ENCODE measurements around the gene PLD2. TPM values are rescaled to one million over a fixed set of nuclear protein-coding genes. Genes with fewer than 3 reads are reported as not detected.

The PLD2 gene
- polyA plus RNA-seq, 2 donors, result 66.9 to 67.4 TPM

Other genes with a start within 250 kb of the PLD2 start
- gene GGT6, start 246.6 kb upstream of the PLD2 start, polyA plus RNA-seq, result 10 to 100 TPM; 49.5 to 72.3 TPM
- gene SMTNL2, start 222.6 kb upstream of the PLD2 start, polyA plus RNA-seq, result 1 to 10 TPM in 1 of 2 donors, under 1 TPM in 1; 0.53 to 1.4 TPM
- under 1 TPM; 0.04 to 0.22 TPM for gene ALOX15, start 165.5 kb upstream of the PLD2 start, polyA plus RNA-seq
- 10 to 100 TPM; 19.2 to 29.8 TPM for gene PELP1, start 103.0 kb upstream of the PLD2 start, polyA plus RNA-seq
- gene ARRB2, start 96.5 kb upstream of the PLD2 start, polyA plus RNA-seq, result 10 to 100 TPM; 10.6 TPM
- gene MED11, start 75.7 kb upstream of the PLD2 start, polyA plus RNA-seq, result 10 to 100 TPM; 29.8 to 31.1 TPM
- gene ZMYND15, start 67.3 kb upstream of the PLD2 start, polyA plus RNA-seq, result under 1 TPM; 0.82 to 0.96 TPM
- gene CXCL16, start 67.2 kb upstream of the PLD2 start, polyA plus RNA-seq, result 10 to 100 TPM; 10.9 to 20.3 TPM
- gene TM4SF5, start 35.3 kb upstream of the PLD2 start, polyA plus RNA-seq, result under 1 TPM in 1 of 2 donors, not detected in 1; 0.07 TPM
- 1 to 10 TPM; 1.3 to 1.5 TPM for gene VMO1, start 20.8 kb upstream of the PLD2 start, polyA plus RNA-seq
- gene GLTPD2, start 18.2 kb upstream of the PLD2 start, polyA plus RNA-seq, result under 1 TPM in 1 of 2 donors, not detected in 1; 0.38 TPM
- 100 to 1,000 TPM; 110 to 248 TPM for gene PSMB6, start 11.0 kb upstream of the PLD2 start, polyA plus RNA-seq
- 100 to 1,000 TPM in 1 of 2 donors, 10 to 100 TPM in 1; 86.1 to 161 TPM for gene MINK1, start 26.2 kb downstream of the PLD2 start, polyA plus RNA-seq
- under 1 TPM; 0.58 to 0.71 TPM for gene C17orf107, start 92.4 kb downstream of the PLD2 start, polyA plus RNA-seq
- under 1 TPM; 0.16 to 0.47 TPM for gene CHRNE, start 95.9 kb downstream of the PLD2 start, polyA plus RNA-seq
- gene GP1BA, start 125.1 kb downstream of the PLD2 start, polyA plus RNA-seq, result under 1 TPM; 0.02 to 0.12 TPM
- 10 to 100 TPM; 18.3 to 43.4 TPM for gene SLC25A11, start 132.9 kb downstream of the PLD2 start, polyA plus RNA-seq
- 100 to 1,000 TPM in 1 of 2 donors, 10 to 100 TPM in 1; 79.5 to 149 TPM for gene RNF167, start 133.1 kb downstream of the PLD2 start, polyA plus RNA-seq
- gene PFN1, start 141.4 kb downstream of the PLD2 start, polyA plus RNA-seq, result 100 to 1,000 TPM; 371 to 761 TPM
- 10 to 100 TPM in 1 of 2 donors, 1 to 10 TPM in 1; 1.7 to 10.8 TPM for gene ENO3, start 144.0 kb downstream of the PLD2 start, polyA plus RNA-seq
- 10 to 100 TPM; 48.9 to 56.4 TPM for gene SPAG7, start 160.7 kb downstream of the PLD2 start, polyA plus RNA-seq
- 10 to 100 TPM; 26.3 to 50.8 TPM for gene CAMTA2, start 180.5 kb downstream of the PLD2 start, polyA plus RNA-seq
- 1 to 10 TPM in 1 of 2 donors, under 1 TPM in 1; 0.67 to 1.2 TPM for gene INCA1, start 190.4 kb downstream of the PLD2 start, polyA plus RNA-seq
- gene KIF1C, start 190.8 kb downstream of the PLD2 start, polyA plus RNA-seq, result 10 to 100 TPM; 64.7 to 71.6 TPM
- gene SLC52A1, start 228.3 kb downstream of the PLD2 start, polyA plus RNA-seq, result 1 to 10 TPM in 1 of 2 donors, under 1 TPM in 1; 0.92 to 3.1 TPM

Measured in esophagus (tissue), 2 donors.